VCaP (cell line): ENCODE results near the gene SH3BP2.

Source experiments
- H3K27ac ChIP-seq: fragments of 450-650 bp; 2 replicates; pipeline ENCODE4 v1.5.1; 2017
- CTCF ChIP-seq: fragments of 450-650 bp; conservative IDR thresholded peaks from 2 replicates; pipeline ENCODE4 v1.5.1; 2017; ENCODE audit warnings: mild to moderate bottlenecking, moderate library complexity

The SH3BP2 gene

GRCh38 chr4:2866891-2867290, 74.0 kb downstream of the SH3BP2 start:
- peak overlapping the region; percentile 67; the same call in 1 of the 2 replicates for H3K27ac ChIP-seq
- TF ChIP-seq CTCF: no peak

- TF ChIP-seq CTCF: no peak
- peak overlapping the region; percentile 67; the same call in 1 of the 2 replicates for H3K27ac ChIP-seq
These were observed 75.0 kb downstream of the SH3BP2 start for GRCh38 chr4:2867758-2868491.

- no peak for TF ChIP-seq CTCF
- H3K27ac ChIP-seq: peak overlapping the region; percentile 92; the same call in 1 of the 2 replicates
These were observed 76.1 kb downstream of the SH3BP2 start for GRCh38 chr4:2868877-2869487.

- peak overlapping the region; percentile 92; the same call in 1 of the 2 replicates for H3K27ac ChIP-seq
- no peak for TF ChIP-seq CTCF
These were observed 76.8 kb downstream of the SH3BP2 start for GRCh38 chr4:2869659-2870058.

GRCh38 chr4:2870082-2870481, 77.2 kb downstream of the SH3BP2 start:
- peak overlapping the region; percentile 92 for H3K27ac ChIP-seq
- no peak for TF ChIP-seq CTCF

GRCh38 chr4:2871466-2871865, 78.6 kb downstream of the SH3BP2 start:
- H3K27ac ChIP-seq: peak overlapping the region; percentile 92; the same call in 1 of the 2 replicates
- no peak for TF ChIP-seq CTCF

- peak overlapping the region; percentile 92 for H3K27ac ChIP-seq
- no peak for TF ChIP-seq CTCF
These were observed 79.0 kb downstream of the SH3BP2 start for GRCh38 chr4:2871911-2872310.
